GM19468 (cell line): ENCODE results near the gene FOXP3.

Experiments
- ATAC-seq: cut with Tn5 transposase; IDR thresholded peaks from one replicate; pipeline ENCODE4 v1.9.1; 2021; ENCODE audit warnings: mild to moderate bottlenecking, moderate library complexity, moderate number of reproducible peaks; ENCODE audit not compliant: unreplicated experiment; ENCODE audit errors: extremely low read depth

The FOXP3 gene

GRCh38 chrX:49251325-49251724 lies 13.2 kb downstream of the FOXP3 start:
- ATAC-seq, result no peak

- ATAC-seq, result no peak
Observed at GRCh38 chrX:49250578-49250977, 13.9 kb downstream of the FOXP3 start.

GRCh38 chrX:49250066-49250465 lies 14.4 kb downstream of the FOXP3 start:
- no peak for ATAC-seq

GRCh38 chrX:49249616-49250015 lies 14.9 kb downstream of the FOXP3 start:
- ATAC-seq, result no peak

- no peak for ATAC-seq
Observed at GRCh38 chrX:49249071-49249470, 15.4 kb downstream of the FOXP3 start.

GRCh38 chrX:49247916-49248811 lies 16.3 kb downstream of the FOXP3 start:
- no peak for ATAC-seq

GRCh38 chrX:49247346-49247745 lies 17.2 kb downstream of the FOXP3 start:
- no peak for ATAC-seq

GRCh38 chrX:49246541-49246940 lies 18.0 kb downstream of the FOXP3 start:
- ATAC-seq, result no peak

- ATAC-seq, result no peak
Observed at GRCh38 chrX:49244207-49244606, 20.3 kb downstream of the FOXP3 start.

- ATAC-seq, result no peak
Observed at GRCh38 chrX:49243166-49243565, 21.3 kb downstream of the FOXP3 start.

- no peak for ATAC-seq
Observed at GRCh38 chrX:49242545-49243066, 21.9 kb downstream of the FOXP3 start.

GRCh38 chrX:49238735-49239134 lies 25.8 kb downstream of the FOXP3 start:
- ATAC-seq, result no peak

GRCh38 chrX:49237060-49237459 lies 27.4 kb downstream of the FOXP3 start:
- no peak for ATAC-seq

- ATAC-seq, result no peak
Observed at GRCh38 chrX:49233887-49234555, 30.5 kb downstream of the FOXP3 start.

GRCh38 chrX:49233176-49233575 lies 31.3 kb downstream of the FOXP3 start, which contains the start of gene CACNA1F:
Gene CACNA1F (minus strand): TSS chrX:49233340. CDS start chrX:49233309, 31 bp downstream.
- no peak for ATAC-seq

- no peak for ATAC-seq
Observed at GRCh38 chrX:49232525-49232924, 32.0 kb downstream of the FOXP3 start.

- ATAC-seq, result no peak
Observed at GRCh38 chrX:49231333-49232000, 33.0 kb downstream of the FOXP3 start.

GRCh38 chrX:49230500-49231232 lies 33.8 kb downstream of the FOXP3 start:
- no peak for ATAC-seq

GRCh38 chrX:49228185-49228584 lies 36.3 kb downstream of the FOXP3 start:
- no peak for ATAC-seq

- no peak for ATAC-seq
Observed at GRCh38 chrX:49227726-49228125, 36.8 kb downstream of the FOXP3 start.
